HG03469 (cell line): ENCODE data around the gene CCDC40.

Experiments
- ATAC-seq: cut with Tn5 transposase; IDR thresholded peaks from one replicate; pipeline ENCODE4 v1.9.1; 2021; ENCODE audit warnings: mild to moderate bottlenecking, moderate library complexity, moderate number of reproducible peaks; ENCODE audit not compliant: unreplicated experiment

The CCDC40 gene

GRCh38 chr17:80110447-80110812 is 74.0 kb downstream of the CCDC40 start:
- no peak for ATAC-seq

- no peak for ATAC-seq
Measured at GRCh38 chr17:80110927-80111701, 74.7 kb downstream of the CCDC40 start.

- no peak for ATAC-seq
Measured at GRCh38 chr17:80111702-80112470, 75.4 kb downstream of the CCDC40 start.

GRCh38 chr17:80112471-80113032 is 76.1 kb downstream of the CCDC40 start:
- no peak for ATAC-seq

GRCh38 chr17:80113033-80113484 is 76.6 kb downstream of the CCDC40 start:
- no peak for ATAC-seq

GRCh38 chr17:80114758-80115157 is 78.3 kb downstream of the CCDC40 start:
- ATAC-seq: no peak

GRCh38 chr17:80115159-80115558 is 78.7 kb downstream of the CCDC40 start:
- ATAC-seq: no peak

- no peak for ATAC-seq
Measured at GRCh38 chr17:80116276-80116920, 80.0 kb downstream of the CCDC40 start.

- ATAC-seq: no peak
Measured at GRCh38 chr17:80116921-80117380, 80.5 kb downstream of the CCDC40 start.

- no peak for ATAC-seq
Measured at GRCh38 chr17:80117491-80118401, 81.3 kb downstream of the CCDC40 start.

GRCh38 chr17:80118601-80119270 is 82.3 kb downstream of the CCDC40 start:
- ATAC-seq: no peak

GRCh38 chr17:80119271-80119791 is 82.9 kb downstream of the CCDC40 start:
- ATAC-seq: no peak

- ATAC-seq: no peak
Measured at GRCh38 chr17:80119839-80120238, 83.4 kb downstream of the CCDC40 start.

- ATAC-seq: no peak
Measured at GRCh38 chr17:80122026-80122575, 85.7 kb downstream of the CCDC40 start.

- no peak for ATAC-seq
Measured at GRCh38 chr17:80122926-80123505, 86.6 kb downstream of the CCDC40 start.

GRCh38 chr17:80123791-80124190 is 87.3 kb downstream of the CCDC40 start:
- no peak for ATAC-seq

GRCh38 chr17:80124351-80124981 is 88.0 kb downstream of the CCDC40 start:
- ATAC-seq: no peak
